Fibroblast of mammary gland (primary cell): ENCODE data around the gene EP400.

Experiments used
- DNase-seq: peaks from one replicate; pipeline ENCODE4 v3.0.0-alpha.2; 2010; ENCODE audit warnings: low read depth
- H3K4me3 ChIP-seq: 2 replicates; pipeline ENCODE4 v1.5.1; 2011; ENCODE audit warnings: low read depth, mild to moderate bottlenecking, low read length, moderate library complexity; ENCODE audit not compliant: control insufficient read depth
- CTCF ChIP-seq: conservative IDR thresholded peaks from 2 replicates; pipeline ENCODE4 v1.5.1; 2011; ENCODE audit warnings: low read depth, low read length, inconsistent platforms; ENCODE audit not compliant: control insufficient read depth, insufficient read depth

The EP400 gene

GRCh38 chr12:131916306-131917138, 33.2 kb upstream of the EP400 start:
- TF ChIP-seq CTCF: no peak
- no peak for DNase-seq
- H3K4me3 ChIP-seq: no peak overlapping the region

GRCh38 chr12:131917139-131917710, 32.5 kb upstream of the EP400 start:
- no peak for DNase-seq
- H3K4me3 ChIP-seq: no peak overlapping the region
- no peak for TF ChIP-seq CTCF

- no peak for TF ChIP-seq CTCF
- DNase-seq: no peak
- H3K4me3 ChIP-seq: no peak overlapping the region
These were observed 31.9 kb upstream of the EP400 start for GRCh38 chr12:131917711-131918306.

GRCh38 chr12:131918311-131919050, 31.3 kb upstream of the EP400 start:
- no peak overlapping the region for H3K4me3 ChIP-seq
- TF ChIP-seq CTCF: no peak
- DNase-seq: no peak

DNA sequence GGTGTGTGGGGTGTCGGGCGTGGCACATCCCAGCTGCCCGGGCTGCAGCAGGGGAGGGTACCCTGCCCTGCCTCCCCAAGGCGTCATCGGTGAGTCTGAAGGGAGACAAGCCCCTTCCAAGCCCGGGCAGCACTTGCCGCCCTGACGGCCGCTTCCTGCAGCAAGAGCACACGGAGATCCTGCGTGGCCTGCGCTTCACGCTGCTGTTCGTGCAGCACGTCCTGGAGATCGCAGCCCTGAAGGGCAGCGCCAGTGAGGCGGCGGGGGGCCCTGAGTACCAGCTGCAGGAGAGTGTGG, 30.7 kb upstream of the EP400 start:
- H3K4me3 ChIP-seq: no peak overlapping the region
- no peak for TF ChIP-seq CTCF
- DNase-seq: no peak

- H3K4me3 ChIP-seq: no peak overlapping the region
- no peak for DNase-seq
- TF ChIP-seq CTCF: no peak
These were observed 30.2 kb upstream of the EP400 start for GRCh38 chr12:131919366-131920156.
